HG02759 (cell line): ENCODE data around the gene IGFALS.

Source experiments
- ATAC-seq: cut with Tn5 transposase; IDR thresholded peaks from one replicate; pipeline ENCODE4 v1.9.1; 2021; ENCODE audit warnings: mild to moderate bottlenecking, moderate library complexity; ENCODE audit not compliant: unreplicated experiment

IGFALS gene

GRCh38 chr16:1777375-1778199 is 15.9 kb downstream of the IGFALS start:
- ATAC-seq, result no peak

- ATAC-seq, result no peak
Observed at GRCh38 chr16:1776991-1777374, 16.5 kb downstream of the IGFALS start.

- no peak for ATAC-seq
Observed at GRCh38 chr16:1776672-1776955, 16.9 kb downstream of the IGFALS start.

- ATAC-seq, result no peak
Observed at GRCh38 chr16:1775846-1776671, 17.4 kb downstream of the IGFALS start.

GRCh38 chr16:1775006-1775845 is 18.3 kb downstream of the IGFALS start:
- no peak for ATAC-seq

GRCh38 chr16:1774448-1774780 is 19.1 kb downstream of the IGFALS start:
- no peak for ATAC-seq

- no peak for ATAC-seq
Observed at GRCh38 chr16:1773703-1774447, 19.6 kb downstream of the IGFALS start.

GRCh38 chr16:1772908-1773702 is 20.4 kb downstream of the IGFALS start, which contains the start of gene MRPS34:
TSS of gene MRPS34 (minus strand) at chr16:1773134. CDS start at chr16:1773119, 15 bp downstream.
- peak; percentile 62 for ATAC-seq

GRCh38 chr16:1772362-1772907 is 21.1 kb downstream of the IGFALS start, which contains the start of gene EME2:
TSS of gene EME2 (plus strand) at chr16:1772810. CDS start at chr16:1773228, 418 bp downstream.
- ATAC-seq, result peak; percentile 10

GRCh38 chr16:1771864-1772361 is 21.6 kb downstream of the IGFALS start:
- no peak for ATAC-seq

GRCh38 chr16:1771188-1771863 is 22.2 kb downstream of the IGFALS start, which contains the start of gene NME3:
TSS of gene NME3 (minus strand) at chr16:1771543. CDS start at chr16:1771534, 9 bp downstream.
- peak; percentile 33 for ATAC-seq

GRCh38 chr16:1770328-1771187 is 22.9 kb downstream of the IGFALS start:
- no peak for ATAC-seq

GRCh38 chr16:1769402-1770300 is 23.9 kb downstream of the IGFALS start:
- ATAC-seq, result no peak

- no peak for ATAC-seq
Observed at GRCh38 chr16:1768767-1769401, 24.6 kb downstream of the IGFALS start.

- ATAC-seq, result no peak
Observed at GRCh38 chr16:1768061-1768766, 25.3 kb downstream of the IGFALS start.
